ENCODE measurements around the gene RBM47.
"Not testable (repeated sequence)": the region's sequence is repeated elsewhere in the genome, so short reads cannot be mapped to it uniquely, and the experiment has no call there.

RBM47 gene

DNA sequence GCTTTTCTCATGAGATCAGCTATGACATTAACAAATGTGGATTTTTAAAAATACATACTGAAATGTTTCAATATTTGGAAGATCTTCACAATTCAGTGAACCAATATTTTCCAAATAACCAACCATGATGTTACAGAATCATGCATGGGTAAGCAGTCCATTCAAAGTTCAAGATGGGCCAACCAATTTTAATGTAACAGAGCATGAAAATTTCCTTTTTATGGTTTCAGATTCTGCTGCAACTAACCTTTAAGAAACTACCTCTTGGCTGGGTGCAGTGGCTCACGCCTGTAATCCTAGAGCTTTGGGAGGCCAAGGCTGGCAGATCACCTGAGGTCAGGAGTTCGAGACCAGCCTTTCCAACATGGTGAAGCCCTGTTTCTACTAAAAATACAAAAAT lies 107.7 kb downstream of the RBM47 start:
- TF ChIP-seq, protein P1, sequence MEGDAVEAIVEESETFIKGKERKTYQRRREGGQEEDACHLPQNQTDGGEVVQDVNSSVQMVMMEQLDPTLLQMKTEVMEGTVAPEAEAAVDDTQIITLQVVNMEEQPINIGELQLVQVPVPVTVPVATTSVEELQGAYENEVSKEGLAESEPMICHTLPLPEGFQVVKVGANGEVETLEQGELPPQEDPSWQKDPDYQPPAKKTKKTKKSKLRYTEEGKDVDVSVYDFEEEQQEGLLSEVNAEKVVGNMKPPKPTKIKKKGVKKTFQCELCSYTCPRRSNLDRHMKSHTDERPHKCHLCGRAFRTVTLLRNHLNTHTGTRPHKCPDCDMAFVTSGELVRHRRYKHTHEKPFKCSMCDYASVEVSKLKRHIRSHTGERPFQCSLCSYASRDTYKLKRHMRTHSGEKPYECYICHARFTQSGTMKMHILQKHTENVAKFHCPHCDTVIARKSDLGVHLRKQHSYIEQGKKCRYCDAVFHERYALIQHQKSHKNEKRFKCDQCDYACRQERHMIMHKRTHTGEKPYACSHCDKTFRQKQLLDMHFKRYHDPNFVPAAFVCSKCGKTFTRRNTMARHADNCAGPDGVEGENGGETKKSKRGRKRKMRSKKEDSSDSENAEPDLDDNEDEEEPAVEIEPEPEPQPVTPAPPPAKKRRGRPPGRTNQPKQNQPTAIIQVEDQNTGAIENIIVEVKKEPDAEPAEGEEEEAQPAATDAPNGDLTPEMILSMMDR (IDR thresholded peaks at IDR 0.05; ENCODE audit: low read depth, low read length) = no peak
- Histone ChIP-seq H3K9me3 (ENCODE audit: severe bottlenecking) (no peaks in the 10 kb centered on the region), H3K27ac (no peak overlapping the region), H3K4me3 (ENCODE audit: low read depth, low read length) (no peak overlapping the region), H3K27me3 (ENCODE audit: insufficient read depth, low read depth, severe bottlenecking) (no peaks in the 10 kb centered on the region), H3K36me3 (no peaks in the 10 kb centered on the region)
- DNase-seq = no peak

DNA sequence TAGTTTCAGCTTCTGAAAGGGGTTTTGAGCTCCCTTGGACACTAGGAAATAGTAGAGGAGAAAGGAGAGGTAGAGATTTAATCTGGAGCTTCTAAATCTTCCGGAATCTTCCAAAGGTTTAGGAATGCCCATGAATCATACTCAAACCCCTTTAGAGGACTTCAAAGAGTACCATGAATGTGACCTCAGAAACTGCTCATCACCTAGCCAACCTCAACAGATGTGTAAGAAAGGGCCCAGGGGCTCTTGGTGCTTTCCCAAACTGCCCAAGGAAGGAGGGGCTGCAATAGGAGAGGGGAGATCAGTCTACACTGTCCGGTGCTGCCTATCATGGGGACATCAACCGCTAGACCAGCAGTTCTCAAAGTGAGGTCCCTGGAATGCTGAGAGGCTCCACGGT lies 109.1 kb downstream of the RBM47 start:
- H3K27me3 ChIP-seq (ENCODE audit: insufficient read depth, low read depth, severe bottlenecking) = no peaks in the 10 kb centered on the region
- no peaks in the 10 kb centered on the region for H3K36me3 ChIP-seq
- no peaks in the 10 kb centered on the region for H3K9me3 ChIP-seq (ENCODE audit: severe bottlenecking)
- TF ChIP-seq, protein P1 (IDR thresholded peaks at IDR 0.05; ENCODE audit: low read depth, low read length) = no peak
- H3K4me3 ChIP-seq (ENCODE audit: low read depth, low read length) = no peak overlapping the region
- no peak overlapping the region for H3K27ac ChIP-seq
- DNase-seq = no peak

DNA sequence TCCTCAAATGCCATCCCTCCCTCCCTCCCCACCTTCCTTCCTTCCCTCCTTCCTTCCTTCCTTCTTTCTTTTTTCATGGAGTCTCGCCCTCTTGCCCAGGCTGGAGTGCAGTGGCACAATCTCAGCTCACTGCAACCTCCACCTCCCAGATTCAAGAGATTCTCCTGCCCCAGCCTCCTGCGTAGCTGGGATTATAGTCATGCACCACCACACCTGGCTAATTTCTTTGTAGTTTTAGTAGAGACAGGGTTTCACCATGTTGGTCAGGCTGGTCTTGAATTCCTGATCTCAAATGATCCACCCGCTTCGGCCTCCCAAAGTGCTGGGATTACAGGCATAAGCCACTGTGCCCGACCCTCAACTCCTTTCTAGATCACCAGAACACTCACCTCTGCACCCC lies 112.6 kb downstream of the RBM47 start:
- H3K27me3 ChIP-seq (ENCODE audit: insufficient read depth, low read depth, severe bottlenecking); H3K36me3 ChIP-seq; H3K27ac ChIP-seq; DNase-seq; H3K9me3 ChIP-seq (ENCODE audit: severe bottlenecking); H3K4me3 ChIP-seq (ENCODE audit: low read depth, low read length): not testable (repeated sequence)

- TF ChIP-seq, protein P1 (IDR thresholded peaks at IDR 0.05; ENCODE audit: low read depth, low read length) = no peak
- peak; percentile 65 for DNase-seq
- H3K27me3 ChIP-seq (ENCODE audit: insufficient read depth, low read depth, severe bottlenecking) = no peaks in the 10 kb centered on the region
- H3K27ac ChIP-seq = peak overlapping the region; percentile 42
- no peaks in the 10 kb centered on the region for H3K9me3 ChIP-seq (ENCODE audit: severe bottlenecking)
- H3K36me3 ChIP-seq = no peaks in the 10 kb centered on the region
- no peak overlapping the region for H3K4me3 ChIP-seq (ENCODE audit: low read depth, low read length)
These were observed 113.0 kb downstream of the RBM47 start for GRCh38 chr4:40516651-40517050.

GRCh38 chr4:40515398-40516293 lies 114.0 kb downstream of the RBM47 start:
- no peak for DNase-seq
- H3K9me3 ChIP-seq (ENCODE audit: severe bottlenecking) = no peaks in the 10 kb centered on the region
- no peaks in the 10 kb centered on the region for H3K27me3 ChIP-seq (ENCODE audit: insufficient read depth, low read depth, severe bottlenecking)
- peak overlapping the region; percentile 46 for H3K27ac ChIP-seq
- TF ChIP-seq, protein P1 (IDR thresholded peaks at IDR 0.05; ENCODE audit: low read depth, low read length) = no peak
- H3K36me3 ChIP-seq = peaks cover under 1% of the 10 kb centered on the region
- H3K4me3 ChIP-seq (ENCODE audit: low read depth, low read length) = no peak overlapping the region

DNA sequence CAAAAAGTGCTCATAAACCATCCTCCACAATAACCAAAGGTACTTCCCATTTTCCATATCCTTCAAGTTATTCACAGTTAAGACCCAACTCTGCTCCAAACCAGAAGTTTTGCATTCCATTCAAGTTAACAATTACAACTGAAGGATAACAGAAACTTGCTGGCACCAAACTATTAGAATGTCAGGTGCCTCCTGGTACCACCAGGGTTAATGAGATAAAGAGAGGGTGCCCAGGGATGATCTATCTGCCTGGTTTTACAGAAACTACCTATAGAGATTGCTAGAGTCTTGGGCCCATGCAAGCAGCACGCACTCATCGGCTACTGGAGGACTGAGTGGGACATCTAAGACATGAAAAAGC lies 114.6 kb downstream of the RBM47 start:
- Histone ChIP-seq H3K27me3 (ENCODE audit: insufficient read depth, low read depth, severe bottlenecking) (no peaks in the 10 kb centered on the region), H3K36me3 (peaks cover 5% of the 10 kb centered on the region), H3K4me3 (ENCODE audit: low read depth, low read length) (peak overlapping the region; percentile 42; the same call in 1 of the 2 replicates), H3K27ac (peak overlapping the region; percentile 46), H3K9me3 (ENCODE audit: severe bottlenecking) (no peaks in the 10 kb centered on the region)
- TF ChIP-seq, protein P1 (IDR thresholded peaks at IDR 0.05; ENCODE audit: low read depth, low read length) = no peak
- DNase-seq = no peak

All from WERI-Rb-1 (cell line).